ENCODE results near the gene TAOK2. TPM values are rescaled to one million over a fixed set of nuclear protein-coding genes. Genes with fewer than 3 reads are reported as not detected.

TAOK2 gene
- total and polyA plus RNA-seq, 2 of the 13 experiments (the other 11 are each of a cell fraction or from before 2014, with no cell fraction given): 17.4 to 43.2 TPM

DNA sequence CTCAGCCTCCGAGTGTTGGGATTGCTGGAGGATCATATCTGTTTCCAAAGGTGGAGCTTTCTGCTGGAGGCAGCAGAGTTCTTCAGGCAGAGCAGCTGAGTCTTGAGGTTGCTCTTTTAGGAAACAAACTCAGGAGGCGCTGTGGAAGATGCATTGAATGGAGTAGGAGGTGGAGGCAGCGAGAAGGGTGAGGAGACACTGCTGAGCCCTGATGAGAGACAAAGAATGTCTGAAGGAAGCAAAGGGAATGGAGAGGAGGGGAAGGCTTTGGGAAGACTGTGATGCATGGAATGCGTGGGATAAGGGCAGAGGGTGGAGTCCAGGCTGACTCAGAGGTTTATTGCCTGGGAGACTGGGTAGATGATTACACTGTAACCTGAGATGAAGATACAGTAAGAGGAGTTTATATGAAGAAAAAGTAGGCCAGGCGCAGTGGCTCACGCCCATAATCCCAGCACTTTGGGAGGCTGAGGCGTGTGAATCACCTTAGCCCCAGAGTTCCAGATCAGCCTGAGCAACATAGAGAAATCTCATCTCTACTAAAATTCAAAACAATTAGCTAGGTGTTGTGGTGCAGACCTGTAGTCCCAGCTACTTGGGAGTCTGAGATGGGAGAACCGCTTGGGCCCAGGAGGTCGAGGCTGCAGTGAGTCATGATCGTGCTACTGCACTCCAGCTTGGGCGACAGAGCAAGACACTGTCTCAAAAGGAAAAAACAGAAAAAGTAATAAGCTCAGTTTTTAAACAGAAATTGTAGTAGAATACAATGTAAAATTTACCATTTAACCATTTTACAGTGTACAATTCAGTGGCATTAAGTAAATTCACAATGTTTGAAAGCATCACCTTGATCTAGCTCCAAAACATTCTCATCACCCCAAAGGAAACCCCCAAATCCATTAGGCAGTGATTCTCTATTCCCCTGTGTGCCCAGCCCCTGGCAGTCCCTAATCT, 29.5 kb upstream of the TAOK2 start:
- Histone ChIP-seq H3K9me3 (ENCODE audit: low read length) (no peaks in the 10 kb centered on the region), H3K9ac (ENCODE audit: insufficient read depth, low read depth, low read length) (peak overlapping the region; percentile 50), H3K27ac (ENCODE audit: extremely low read length, insufficient read depth, low read length) (peak overlapping the region; percentile 62), H3K79me2 (ENCODE audit: insufficient read depth, low read length) (no peaks in the 10 kb centered on the region), H2AFZ (ENCODE audit: low read length) (peak overlapping the region; percentile 45), H3K4me2 (ENCODE audit: low read depth, low read length) (peak overlapping the region; percentile 88), H3K36me3 (replicated peaks in 1 of 2; ENCODE audit: control insufficient read depth in 1 of 2, insufficient read depth in 2 of 2, low read length in 2 of 2) (no peaks in the 10 kb centered on the region), H3K4me1 (ENCODE audit: insufficient read depth, low read length) (peaks cover 37% of the 10 kb centered on the region), H3K27me3 (ENCODE audit: control insufficient read depth in 1 of 2, insufficient read depth in 2 of 2, low read length in 2 of 2) (no peaks in the 10 kb centered on the region), H3K4me3 (replicated peaks in 1 of 3; ENCODE audit: insufficient read depth in 1 of 3, low read depth in 2 of 3, low read length in 3 of 3) (peak overlapping the region; percentile 39 to 51 (median 41)), H4K20me1 (ENCODE audit: insufficient read depth, low read length) (no peaks in the 10 kb centered on the region)
- FAIRE-seq: peak; percentile 82
- intact Hi-C loops (cut with micrococcal nuclease; ENCODE audit: unreplicated experiment) (loop anchor here (1.0 kb wide), 1 partner anchor 29 kb away; the partner anchor contains the start of gene TAOK2), in situ Hi-C loops (cut with HindIII; ENCODE audit: extremely low pct_ligation_motif_present, low pct_unique_long_range_greater_than_20kb) (no loop called here)
- CTCF ChIA-PET (ENCODE audit: low intra/inter-chr PET ratio, low total read pairs): no interaction called here
- WGBS (ENCODE audit: low lambda C conversion rate): 2% methylated on average over 11 of the region's 11 CpGs
- peak; percentile 91 for DNase-seq (ENCODE audit: low spot score)
- POLR2A ChIA-PET: interaction anchor here (0.8 to 6.3 kb wide), 11 partner anchors 9 to 136 kb away, joined by 3 to 59 read pairs (median 4); partner anchors contain the start of genes ASPHD1, KCTD13, SEZ6L2 and TAOK2
- no TSS peak for BruUV-seq (replicated peaks)
- peak; percentile 97 for ATAC-seq
- TF ChIP-seq DNMT3B (CRISPR knock-in tag; conservative IDR thresholded peaks at IDR 0.05) (no peak), MYNN (CRISPR knock-in tag; IDR thresholded peaks at IDR 0.05; ENCODE audit: low read depth) (no peak), ZNF207 (IDR thresholded peaks at IDR 0.05; ENCODE audit: borderline replicate concordance) (no peak), ZNF350 (CRISPR knock-in tag; IDR thresholded peaks at IDR 0.05; ENCODE audit: borderline replicate concordance, low read depth) (no peak; the same call in 1 of the 2 replicates), KDM5B (CRISPR knock-in tag; IDR thresholded peaks at IDR 0.05; ENCODE audit: borderline replicate concordance) (no peak), ZNF510 (CRISPR knock-in tag; IDR thresholded peaks at IDR 0.05; ENCODE audit: low read depth) (no peak), ZNF558 (CRISPR knock-in tag; IDR thresholded peaks at IDR 0.05; ENCODE audit: borderline replicate concordance) (no peak), SIX4 (CRISPR knock-in tag; IDR thresholded peaks at IDR 0.05) (peak; percentile 98), ZNF652 (CRISPR knock-in tag; IDR thresholded peaks at IDR 0.05; ENCODE audit: borderline replicate concordance, low read depth) (no peak), ETV5 (CRISPR knock-in tag; IDR thresholded peaks at IDR 0.05; ENCODE audit: borderline replicate concordance) (peak; percentile 16; the same call in 1 of the 2 replicates), TRIM24 (CRISPR knock-in tag; IDR thresholded peaks at IDR 0.05) (no peak), ZSCAN31 (CRISPR knock-in tag; IDR thresholded peaks at IDR 0.05; ENCODE audit: low read depth) (no peak), ATM (IDR thresholded peaks at IDR 0.05; ENCODE audit: borderline replicate concordance) (no peak), AGO1 (IDR thresholded peaks at IDR 0.05; ENCODE audit: low read depth, low read length, poor library complexity, severe bottlenecking) (no peak), HMGXB4 (CRISPR knock-in tag; IDR thresholded peaks at IDR 0.05; ENCODE audit: borderline replicate concordance in 1 of 2, low read depth in 1 of 2) (0 out of 4 replicates have a peak, but pooled peaks of 1 of the 2 experiments have one; percentile 24), ZNF776 (CRISPR knock-in tag; IDR thresholded peaks at IDR 0.05) (no peak), ZNF772 (CRISPR knock-in tag; IDR thresholded peaks at IDR 0.05) (0 out of 2 replicates have a peak, but pooled peaks have one; percentile 15), RBAK (CRISPR knock-in tag; IDR thresholded peaks at IDR 0.05) (no peak)
- TF ChIP-seq, protein P1, sequence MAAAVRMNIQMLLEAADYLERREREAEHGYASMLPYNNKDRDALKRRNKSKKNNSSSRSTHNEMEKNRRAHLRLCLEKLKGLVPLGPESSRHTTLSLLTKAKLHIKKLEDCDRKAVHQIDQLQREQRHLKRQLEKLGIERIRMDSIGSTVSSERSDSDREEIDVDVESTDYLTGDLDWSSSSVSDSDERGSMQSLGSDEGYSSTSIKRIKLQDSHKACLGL (CRISPR knock-in tag; IDR thresholded peaks at IDR 0.05): no peak
- TF ChIP-seq, protein P2, sequence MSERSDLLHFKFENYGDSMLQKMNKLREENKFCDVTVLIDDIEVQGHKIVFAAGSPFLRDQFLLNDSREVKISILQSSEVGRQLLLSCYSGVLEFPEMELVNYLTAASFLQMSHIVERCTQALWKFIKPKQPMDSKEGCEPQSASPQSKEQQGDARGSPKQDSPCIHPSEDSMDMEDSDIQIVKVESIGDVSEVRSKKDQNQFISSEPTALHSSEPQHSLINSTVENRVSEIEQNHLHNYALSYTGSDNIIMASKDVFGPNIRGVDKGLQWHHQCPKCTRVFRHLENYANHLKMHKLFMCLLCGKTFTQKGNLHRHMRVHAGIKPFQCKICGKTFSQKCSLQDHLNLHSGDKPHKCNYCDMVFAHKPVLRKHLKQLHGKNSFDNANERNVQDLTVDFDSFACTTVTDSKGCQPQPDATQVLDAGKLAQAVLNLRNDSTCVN (CRISPR knock-in tag; IDR thresholded peaks at IDR 0.05; ENCODE audit: borderline replicate concordance): no peak; the same call in none of the 2 replicates

All from HepG2 (cell line).